ENCODE measurements around the gene DBN1.

The DBN1 gene

GRCh38 chr5:177512736-177513380, 39.4 kb upstream of the DBN1 start:
- Histone ChIP-seq H3K23ac (ENCODE audit: low read length in 2 of 2) (no peak overlapping the region), H4K91ac (ENCODE audit: low read length) (no peak overlapping the region), H3K4ac (ENCODE audit: low read depth in 1 of 2, low read length in 2 of 2) (no peak overlapping the region), H3K27ac (ENCODE audit: low read length, poor library complexity, severe bottlenecking) (no peak overlapping the region), H2BK15ac (ENCODE audit: low read depth, poor library complexity, severe bottlenecking) (no peak overlapping the region), H2BK5ac (ENCODE audit: low read depth, low read length, poor library complexity, severe bottlenecking) (no peak overlapping the region), H3K4me1 (ENCODE audit: control insufficient read depth, insufficient read depth, low read depth, low read length) (peaks cover 20% of the 10 kb centered on the region), H2AFZ (ENCODE audit: low read depth, low read length) (no peak overlapping the region), H3K9me3 (ENCODE audit: control insufficient read depth, low read length) (no peaks in the 10 kb centered on the region), H3K36me3 (ENCODE audit: control insufficient read depth in 1 of 2, insufficient read depth in 2 of 2, low read depth in 1 of 2, low read length in 2 of 2) (peaks cover 56 to 81% of the 10 kb centered on the region in 2 experiments), H3K18ac (ENCODE audit: low read depth in 1 of 2, low read length in 2 of 2) (no peak overlapping the region), H2BK120ac (ENCODE audit: low read depth, low read length) (no peak overlapping the region), H3K9ac (ENCODE audit: low read length) (no peak overlapping the region), H3K27me3 (ENCODE audit: control insufficient read depth in 1 of 2, insufficient read depth in 1 of 2, low read length in 2 of 2) (no peaks in the 10 kb centered on the region), H3K79me1 (replicated peaks; ENCODE audit: low read length, poor library complexity, severe bottlenecking) (peaks cover 39% of the 10 kb centered on the region), H3K14ac (ENCODE audit: low read length in 2 of 2) (no peak overlapping the region), H3K4me3 (ENCODE audit: insufficient read depth in 1 of 2, low read depth in 1 of 2, low read length in 2 of 2) (no peak overlapping the region), H2AK5ac (ENCODE audit: low read length, severe bottlenecking) (no peak overlapping the region), H3K4me2 (ENCODE audit: low read length, poor library complexity, severe bottlenecking) (no peak overlapping the region), H4K8ac (ENCODE audit: low read length) (no peak overlapping the region), H2BK12ac (ENCODE audit: low read length in 2 of 2) (no peak overlapping the region)
- DNase-seq, result no peak
- WGBS, result 94% methylated on average over 16 of the region's 16 CpGs

- DNase-seq, result no peak
- no peak overlapping the region for H2AK5ac ChIP-seq (ENCODE audit: low read length, severe bottlenecking)
- no peak overlapping the region for H3K27ac ChIP-seq (ENCODE audit: low read length, poor library complexity, severe bottlenecking)
- H2BK120ac ChIP-seq (ENCODE audit: low read depth, low read length), result no peak overlapping the region
- H3K79me1 ChIP-seq (replicated peaks; ENCODE audit: low read length, poor library complexity, severe bottlenecking), result peaks cover 39% of the 10 kb centered on the region
- H3K4ac ChIP-seq (ENCODE audit: low read depth in 1 of 2, low read length in 2 of 2), result no peak overlapping the region
- no peak overlapping the region for H3K18ac ChIP-seq (ENCODE audit: low read depth in 1 of 2, low read length in 2 of 2)
- H3K4me3 ChIP-seq (ENCODE audit: insufficient read depth in 1 of 2, low read depth in 1 of 2, low read length in 2 of 2), result no peak overlapping the region
- H2BK12ac ChIP-seq (ENCODE audit: low read length in 2 of 2), result no peak overlapping the region
- no peaks in the 10 kb centered on the region for H3K9me3 ChIP-seq (ENCODE audit: control insufficient read depth, low read length)
- no peak overlapping the region for H3K23ac ChIP-seq (ENCODE audit: low read length in 2 of 2)
- H4K91ac ChIP-seq (ENCODE audit: low read length), result no peak overlapping the region
- H2BK15ac ChIP-seq (ENCODE audit: low read depth, poor library complexity, severe bottlenecking), result no peak overlapping the region
- H3K27me3 ChIP-seq (ENCODE audit: control insufficient read depth in 1 of 2, insufficient read depth in 1 of 2, low read length in 2 of 2), result no peaks in the 10 kb centered on the region
- peaks cover 20% of the 10 kb centered on the region for H3K4me1 ChIP-seq (ENCODE audit: control insufficient read depth, insufficient read depth, low read depth, low read length)
- no peak overlapping the region for H4K8ac ChIP-seq (ENCODE audit: low read length)
- H3K9ac ChIP-seq (ENCODE audit: low read length), result no peak overlapping the region
- H2AFZ ChIP-seq (ENCODE audit: low read depth, low read length), result no peak overlapping the region
- H3K4me2 ChIP-seq (ENCODE audit: low read length, poor library complexity, severe bottlenecking), result no peak overlapping the region
- no peak overlapping the region for H2BK5ac ChIP-seq (ENCODE audit: low read depth, low read length, poor library complexity, severe bottlenecking)
- H3K14ac ChIP-seq (ENCODE audit: low read length in 2 of 2), result no peak overlapping the region
- peaks cover 56 to 84% of the 10 kb centered on the region in 2 experiments for H3K36me3 ChIP-seq (ENCODE audit: control insufficient read depth in 1 of 2, insufficient read depth in 2 of 2, low read depth in 1 of 2, low read length in 2 of 2)
- 97% methylated on average over 34 of the region's 34 CpGs for WGBS
Observed at GRCh38 chr5:177511796-177512675, 38.6 kb upstream of the DBN1 start.

- no peak overlapping the region for H3K27ac ChIP-seq (ENCODE audit: low read length, poor library complexity, severe bottlenecking)
- H3K18ac ChIP-seq (ENCODE audit: low read depth in 1 of 2, low read length in 2 of 2), result no peak overlapping the region
- DNase-seq, result no peak
- no peak overlapping the region for H2BK15ac ChIP-seq (ENCODE audit: low read depth, poor library complexity, severe bottlenecking)
- H2BK120ac ChIP-seq (ENCODE audit: low read depth, low read length), result no peak overlapping the region
- H4K8ac ChIP-seq (ENCODE audit: low read length), result no peak overlapping the region
- peaks cover 17% of the 10 kb centered on the region for H3K4me1 ChIP-seq (ENCODE audit: control insufficient read depth, insufficient read depth, low read depth, low read length)
- no peak overlapping the region for H3K14ac ChIP-seq (ENCODE audit: low read length in 2 of 2)
- peaks cover 56 to 84% of the 10 kb centered on the region in 2 experiments for H3K36me3 ChIP-seq (ENCODE audit: control insufficient read depth in 1 of 2, insufficient read depth in 2 of 2, low read depth in 1 of 2, low read length in 2 of 2)
- H3K4me2 ChIP-seq (ENCODE audit: low read length, poor library complexity, severe bottlenecking), result no peak overlapping the region
- H3K4me3 ChIP-seq (ENCODE audit: insufficient read depth in 1 of 2, low read depth in 1 of 2, low read length in 2 of 2), result no peak overlapping the region
- H3K4ac ChIP-seq (ENCODE audit: low read depth in 1 of 2, low read length in 2 of 2), result no peak overlapping the region
- H2AK5ac ChIP-seq (ENCODE audit: low read length, severe bottlenecking), result no peak overlapping the region
- no peaks in the 10 kb centered on the region for H3K9me3 ChIP-seq (ENCODE audit: control insufficient read depth, low read length)
- H3K23ac ChIP-seq (ENCODE audit: low read length in 2 of 2), result no peak overlapping the region
- H2BK5ac ChIP-seq (ENCODE audit: low read depth, low read length, poor library complexity, severe bottlenecking), result no peak overlapping the region
- no peak overlapping the region for H2BK12ac ChIP-seq (ENCODE audit: low read length in 2 of 2)
- H3K27me3 ChIP-seq (ENCODE audit: control insufficient read depth in 1 of 2, insufficient read depth in 1 of 2, low read length in 2 of 2), result no peaks in the 10 kb centered on the region
- no peak overlapping the region for H3K9ac ChIP-seq (ENCODE audit: low read length)
- 90% methylated on average over 5 of the region's 5 CpGs for WGBS
- H4K91ac ChIP-seq (ENCODE audit: low read length), result no peak overlapping the region
- no peak overlapping the region for H2AFZ ChIP-seq (ENCODE audit: low read depth, low read length)
- H3K79me1 ChIP-seq (replicated peaks; ENCODE audit: low read length, poor library complexity, severe bottlenecking), result peaks cover 39% of the 10 kb centered on the region
Observed at GRCh38 chr5:177511181-177511580, 37.7 kb upstream of the DBN1 start.

- DNase-seq, result no peak
- no peak overlapping the region for H4K91ac ChIP-seq (ENCODE audit: low read length)
- H3K18ac ChIP-seq (ENCODE audit: low read depth in 1 of 2, low read length in 2 of 2), result no peak overlapping the region
- no peak overlapping the region for H4K8ac ChIP-seq (ENCODE audit: low read length)
- no peak overlapping the region for H3K4me3 ChIP-seq (ENCODE audit: insufficient read depth in 1 of 2, low read depth in 1 of 2, low read length in 2 of 2)
- H3K14ac ChIP-seq (ENCODE audit: low read length in 2 of 2), result no peak overlapping the region
- H3K27ac ChIP-seq (ENCODE audit: low read length, poor library complexity, severe bottlenecking), result no peak overlapping the region
- H3K36me3 ChIP-seq (ENCODE audit: control insufficient read depth in 1 of 2, insufficient read depth in 2 of 2, low read depth in 1 of 2, low read length in 2 of 2), result peaks cover 54 to 81% of the 10 kb centered on the region in 2 experiments
- 97% methylated on average over 15 of the region's 15 CpGs for WGBS
- H3K4ac ChIP-seq (ENCODE audit: low read depth in 1 of 2, low read length in 2 of 2), result no peak overlapping the region
- no peak overlapping the region for H2BK15ac ChIP-seq (ENCODE audit: low read depth, poor library complexity, severe bottlenecking)
- H3K9ac ChIP-seq (ENCODE audit: low read length), result no peak overlapping the region
- peaks cover 36% of the 10 kb centered on the region for H3K79me1 ChIP-seq (replicated peaks; ENCODE audit: low read length, poor library complexity, severe bottlenecking)
- no peak overlapping the region for H2AK5ac ChIP-seq (ENCODE audit: low read length, severe bottlenecking)
- no peak overlapping the region for H2AFZ ChIP-seq (ENCODE audit: low read depth, low read length)
- no peak overlapping the region for H2BK12ac ChIP-seq (ENCODE audit: low read length in 2 of 2)
- no peak overlapping the region for H2BK5ac ChIP-seq (ENCODE audit: low read depth, low read length, poor library complexity, severe bottlenecking)
- no peaks in the 10 kb centered on the region for H3K9me3 ChIP-seq (ENCODE audit: control insufficient read depth, low read length)
- peaks cover 12% of the 10 kb centered on the region for H3K4me1 ChIP-seq (ENCODE audit: control insufficient read depth, insufficient read depth, low read depth, low read length)
- no peak overlapping the region for H3K4me2 ChIP-seq (ENCODE audit: low read length, poor library complexity, severe bottlenecking)
- H3K23ac ChIP-seq (ENCODE audit: low read length in 2 of 2), result no peak overlapping the region
- H2BK120ac ChIP-seq (ENCODE audit: low read depth, low read length), result no peak overlapping the region
- no peaks in the 10 kb centered on the region for H3K27me3 ChIP-seq (ENCODE audit: control insufficient read depth in 1 of 2, insufficient read depth in 1 of 2, low read length in 2 of 2)
Observed at GRCh38 chr5:177510567-177511053, 37.2 kb upstream of the DBN1 start.

All from mesenchymal stem cell (in vitro differentiated cells and primary cell).